Activated CD8-positive, alpha-beta memory T cell treated with anti-CD3 and anti-CD28 coated beads for 48 hours (primary cell): Measurements from ENCODE around the gene DLL1.

ENCODE experiments used
- DNase-seq, 3 experiments: peaks; one replicate each; pipeline ENCODE4 v3.0.0-alpha.2; 2020; ENCODE audit warnings: low read depth in 2 of 3, low spot score in 2 of 3

Gene DLL1

DNA sequence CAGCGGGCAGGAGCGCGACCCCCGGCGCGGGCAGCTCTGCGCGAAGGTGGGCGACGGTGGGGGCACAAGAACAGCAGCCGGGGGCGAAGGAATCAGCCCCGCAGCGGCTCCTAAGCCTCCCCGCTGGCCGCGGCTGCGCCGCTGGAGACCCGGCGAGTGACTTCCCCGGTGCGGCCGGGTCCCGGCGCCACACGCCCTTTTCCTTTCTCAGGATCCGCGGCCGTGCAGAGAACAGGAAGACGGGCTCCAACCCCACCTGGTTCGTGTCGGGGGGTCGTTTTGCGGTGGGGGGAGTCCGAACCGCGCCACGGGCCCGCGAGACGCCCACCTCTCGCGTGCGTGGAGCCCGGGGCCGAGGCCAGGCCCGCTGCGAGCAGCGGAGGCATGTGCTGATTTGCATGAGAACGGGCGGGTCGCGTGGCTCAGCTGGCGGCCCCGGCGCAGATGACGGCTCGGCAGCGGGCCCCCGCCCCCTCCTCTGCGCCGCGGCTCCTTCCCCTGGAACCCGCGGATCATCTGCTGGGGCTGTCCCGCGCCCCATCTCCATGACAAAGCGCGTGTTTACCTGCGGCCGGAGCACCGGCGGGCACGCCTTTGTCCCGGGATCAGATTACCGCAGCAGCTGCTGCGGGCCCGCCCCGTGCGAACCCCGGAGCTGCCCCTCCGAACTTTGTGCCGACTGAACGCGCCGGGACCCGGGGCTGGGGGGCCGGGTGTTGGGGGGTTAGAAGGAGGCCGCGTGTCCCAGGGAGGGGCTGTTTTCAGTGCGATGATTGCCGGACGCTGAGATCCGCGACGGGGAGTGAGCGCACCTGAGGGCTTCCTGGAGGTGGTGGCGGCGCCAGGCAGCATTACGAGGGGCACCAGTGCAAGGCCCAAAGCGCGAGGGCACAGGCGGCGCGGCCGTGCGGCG lies 4.9 kb upstream of the DLL1 start:
- no peak for DNase-seq

DNA sequence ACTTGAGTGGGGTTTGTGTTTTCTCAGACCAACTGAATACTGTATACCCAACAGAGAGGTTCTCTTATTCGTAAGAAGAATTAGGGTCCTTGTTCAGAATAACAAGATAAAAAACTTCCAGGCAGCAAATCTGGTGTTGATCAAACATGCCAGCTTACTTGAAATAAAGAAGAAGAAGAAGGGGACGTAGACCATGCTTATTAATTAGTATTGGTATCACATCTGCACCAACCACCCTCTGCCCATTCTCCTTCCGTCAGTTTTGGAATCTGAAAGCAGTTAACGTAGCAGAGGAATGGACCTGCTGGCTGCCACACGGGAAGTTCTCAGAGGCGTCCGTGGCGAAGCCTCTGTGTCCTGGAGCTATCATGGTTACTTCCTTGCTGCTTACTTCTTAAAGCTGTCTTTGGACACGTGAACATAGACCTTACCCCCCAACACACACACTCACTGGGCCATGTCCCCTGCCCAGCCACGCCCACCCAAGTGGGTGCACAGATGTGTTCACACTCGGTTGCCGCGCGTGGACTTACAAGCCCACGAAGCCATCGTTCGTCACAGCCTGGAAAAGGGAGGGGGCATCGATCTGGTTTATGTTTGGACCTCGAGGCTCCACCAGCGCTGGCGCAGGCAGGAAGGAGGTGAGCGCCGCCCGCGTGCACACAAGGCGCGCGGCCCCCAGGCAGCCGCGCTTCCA lies 4.1 kb upstream of the DLL1 start:
- no peak for DNase-seq

DNA sequence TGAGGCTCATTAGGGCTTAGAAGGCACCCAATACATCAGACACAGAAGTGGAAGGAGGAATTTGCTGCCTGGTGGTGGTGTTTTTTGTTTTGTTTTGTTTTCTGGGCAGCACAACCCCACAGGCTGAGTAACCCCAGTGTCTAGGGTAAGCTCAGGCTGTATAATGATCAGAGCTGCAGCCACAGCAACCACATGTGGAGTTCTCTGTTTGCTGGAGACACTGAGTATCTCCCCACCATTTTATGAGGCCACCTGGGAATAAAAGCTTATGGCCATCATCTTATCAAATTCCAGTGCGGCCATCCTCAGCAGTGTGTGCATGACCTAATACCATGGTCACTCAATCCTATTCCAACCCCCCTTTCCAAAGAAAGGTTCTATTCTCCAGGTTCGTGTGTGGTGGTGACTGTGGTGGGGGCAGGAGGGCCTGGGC lies 3.4 kb upstream of the DLL1 start:
- no peak for DNase-seq

DNA sequence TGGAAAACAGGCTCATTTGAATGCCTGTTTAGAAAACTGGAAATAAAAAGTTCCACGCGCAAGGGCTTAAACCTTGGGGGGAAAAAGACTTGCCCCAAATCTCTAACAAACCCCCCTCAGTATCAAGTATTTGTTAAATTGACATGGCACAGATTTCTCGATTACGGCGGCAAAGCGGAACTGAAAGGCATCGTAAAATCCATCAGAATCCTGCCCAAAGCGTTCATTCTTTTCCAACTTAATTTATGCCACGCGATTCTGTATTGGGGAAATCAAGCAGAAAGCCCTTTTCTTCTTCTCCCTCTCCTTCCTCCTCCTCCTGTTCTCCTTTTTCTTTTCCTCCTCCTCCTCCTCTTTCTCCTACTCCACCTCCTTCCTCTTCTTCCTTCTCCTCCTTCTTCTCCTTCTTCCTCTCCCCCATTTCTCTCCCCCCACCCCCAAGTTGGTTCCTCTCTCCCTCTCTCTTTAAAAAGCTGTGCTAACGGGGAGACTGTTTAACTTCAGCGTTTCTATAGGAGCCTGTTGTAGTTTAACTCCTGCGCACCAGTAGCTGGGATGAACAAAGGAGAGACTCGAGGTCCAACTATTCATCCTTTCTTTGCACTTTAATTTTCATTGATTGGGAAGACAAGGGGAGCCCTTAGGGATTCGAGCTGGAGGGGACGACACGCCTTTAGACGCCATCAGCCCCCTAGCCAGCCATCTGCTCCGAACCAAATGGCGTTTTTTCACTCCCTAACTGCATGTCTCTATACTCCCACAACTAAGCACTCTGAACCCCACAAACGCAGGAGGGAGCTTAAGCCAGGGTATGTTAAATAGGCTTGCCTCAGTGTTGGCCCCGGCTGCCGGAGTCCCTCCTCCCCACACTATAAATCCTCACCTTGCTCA lies 2.7 kb upstream of the DLL1 start:
- no peak for DNase-seq

DNA sequence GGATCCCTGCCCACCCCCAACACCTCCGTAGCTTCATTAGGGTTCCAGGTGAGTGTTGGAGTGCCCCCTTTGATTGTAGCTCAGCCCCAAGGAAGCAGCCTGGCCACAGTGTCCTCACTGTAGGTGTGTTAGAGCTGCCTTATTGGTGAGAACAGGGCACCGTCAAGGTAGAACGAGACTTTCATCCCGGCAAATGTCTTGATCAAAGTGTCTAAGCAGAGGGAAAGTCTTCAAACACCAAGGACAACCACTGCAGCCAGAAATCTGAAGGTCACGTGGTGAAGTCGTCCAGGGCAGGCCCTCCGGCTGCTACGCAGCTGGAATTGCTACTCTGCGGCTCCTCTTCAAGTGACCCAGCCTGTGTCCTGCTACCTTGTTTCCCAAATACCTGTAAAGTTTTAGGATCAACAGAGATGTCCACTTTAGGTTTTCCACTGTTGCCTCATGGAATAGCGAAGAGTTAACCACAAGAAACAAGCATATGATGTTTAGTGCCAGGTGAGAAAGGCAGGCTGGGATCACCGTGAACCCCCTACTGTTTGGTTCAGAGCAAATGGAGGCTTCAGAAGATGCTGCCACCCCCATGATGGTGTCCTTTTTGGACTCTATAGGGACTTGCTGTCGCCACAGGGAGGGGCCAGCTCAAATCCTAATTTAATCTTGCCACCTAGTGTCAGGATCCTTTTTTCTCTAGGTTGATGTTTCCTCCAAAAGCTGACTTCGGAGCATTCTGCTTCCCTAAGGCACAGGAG lies 1.7 kb upstream of the DLL1 start:
- DNase-seq: no peak

DNA sequence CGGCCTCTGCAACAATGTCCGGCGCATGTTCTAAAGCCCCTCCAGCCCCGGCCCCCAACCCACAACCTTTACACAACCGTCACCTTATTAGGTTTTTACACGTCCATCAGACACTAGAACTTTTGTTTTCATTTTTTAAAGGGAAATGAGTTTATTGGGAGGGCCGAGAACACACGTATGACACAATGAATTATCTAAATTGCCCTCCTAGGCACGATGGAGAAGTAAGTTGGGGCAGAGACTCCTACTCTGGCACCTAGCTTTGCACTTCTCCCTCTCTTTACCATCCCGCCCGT lies 1.2 kb upstream of the DLL1 start:
- DNase-seq: no peak

DNA sequence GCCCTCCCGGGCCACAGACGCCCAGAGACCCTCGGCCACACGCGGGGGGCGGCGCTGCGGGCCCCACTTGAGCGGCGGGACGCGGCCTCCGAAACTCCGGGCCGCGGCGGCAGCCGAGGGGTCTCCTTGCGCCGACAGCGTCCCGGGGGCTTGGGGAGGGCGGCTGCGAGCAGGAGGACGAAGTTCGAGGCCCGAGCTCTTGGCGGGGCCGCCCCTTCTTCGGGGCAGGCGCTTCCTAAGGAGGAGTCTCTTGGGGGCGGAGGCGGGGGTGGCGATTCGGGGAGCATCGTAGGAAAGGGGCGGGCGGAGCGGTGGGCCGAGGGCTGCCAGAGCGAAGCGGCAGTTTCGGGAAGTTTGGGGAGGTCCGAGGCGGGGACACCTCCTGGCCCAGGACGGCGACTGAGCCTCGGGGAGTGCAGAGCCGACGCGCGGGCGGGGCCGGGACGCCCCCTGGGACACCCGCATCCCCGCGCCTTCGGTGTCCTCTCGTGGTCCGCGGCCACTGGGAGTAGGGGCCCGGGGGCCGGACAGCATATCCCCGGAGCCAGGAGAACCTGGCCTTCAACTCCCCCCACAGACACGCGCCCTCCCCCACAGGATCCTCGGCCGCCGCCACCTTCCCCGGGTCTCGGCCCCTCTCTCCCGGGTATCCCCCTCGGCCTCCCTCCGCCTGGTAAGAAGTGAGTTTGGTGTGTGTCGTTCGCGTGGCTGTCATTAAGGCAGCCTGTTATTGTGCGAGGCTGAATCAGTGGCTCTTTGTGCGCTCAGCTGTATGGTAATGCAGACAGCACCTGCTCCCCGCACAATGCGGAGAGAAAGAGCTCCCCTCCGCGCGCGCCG lies 613 bp upstream of the DLL1 start:
- DNase-seq: no peak

DNA sequence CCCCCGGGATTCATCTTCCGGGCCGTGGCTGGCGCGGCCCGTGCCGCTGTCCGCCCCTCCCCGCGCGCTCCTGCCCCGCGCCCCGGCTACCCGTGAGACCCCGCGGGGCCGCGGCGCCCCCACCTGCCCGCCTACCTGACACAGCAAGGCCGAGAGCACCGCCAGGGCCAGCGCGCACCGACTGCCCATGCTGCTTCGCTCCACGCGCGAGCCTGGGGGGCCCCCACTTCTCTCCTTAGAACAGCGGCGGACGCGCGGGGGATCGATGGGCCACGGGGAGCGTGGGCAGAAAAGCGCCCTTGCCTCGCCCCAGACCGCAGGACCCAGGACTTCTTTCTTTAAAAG lies 955 bp downstream of the DLL1 start:
- DNase-seq: no peak

DNA sequence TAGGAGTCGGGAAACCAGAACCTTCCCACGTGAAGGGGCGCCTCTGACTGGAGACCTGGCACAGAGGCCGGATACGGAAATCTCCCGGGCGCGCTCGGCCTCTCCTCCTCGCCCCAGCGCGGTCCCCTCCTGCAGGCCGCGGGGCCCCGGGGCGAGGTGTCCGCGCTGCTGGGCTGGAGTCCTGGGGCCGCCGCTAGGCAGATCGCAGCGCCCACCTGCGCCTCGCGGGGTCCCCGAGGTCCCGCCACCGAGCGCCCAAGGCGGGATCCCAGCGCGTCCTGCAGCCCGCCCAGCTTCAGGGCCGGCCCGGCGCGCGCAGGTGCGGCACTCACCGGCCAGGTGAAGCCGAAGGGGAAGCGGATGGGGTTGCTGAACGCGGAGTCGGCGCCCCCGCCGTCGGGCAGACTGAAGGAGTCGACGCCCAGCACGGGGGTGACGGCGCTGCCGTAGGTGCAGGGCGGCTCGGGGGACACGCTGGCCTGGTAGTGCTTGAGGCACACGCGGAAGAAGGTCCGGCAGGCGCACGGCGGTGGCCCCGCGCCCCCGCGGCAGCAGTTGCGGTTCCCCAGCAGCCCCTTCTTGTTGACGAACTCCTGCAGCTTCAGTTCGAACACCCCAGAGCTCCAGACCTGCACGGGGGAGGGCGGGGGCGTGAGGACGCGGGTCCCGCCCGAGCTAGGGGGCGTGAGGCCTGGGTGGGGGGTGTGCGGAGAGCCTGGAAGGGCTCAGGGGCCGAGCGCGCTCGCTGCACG lies 1.5 kb downstream of the DLL1 start:
- DNase-seq: no peak

DNA sequence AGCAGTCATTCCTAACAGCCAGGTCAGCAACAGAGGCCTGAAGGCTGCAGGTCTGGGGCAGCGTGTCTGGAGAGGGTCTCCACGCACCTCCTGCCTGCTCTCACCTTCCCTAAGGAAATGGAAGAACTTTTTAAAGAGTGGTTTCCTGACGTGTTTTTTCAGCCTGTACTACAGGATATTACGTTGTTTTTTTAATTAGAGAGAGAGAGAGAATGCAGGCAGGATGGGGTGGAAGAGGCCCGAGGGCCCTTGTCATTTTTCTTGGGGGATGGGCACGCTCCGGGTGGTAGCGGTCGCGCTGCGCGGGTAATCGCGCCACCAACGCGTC lies 2.1 kb downstream of the DLL1 start:
- no peak for DNase-seq

DNA sequence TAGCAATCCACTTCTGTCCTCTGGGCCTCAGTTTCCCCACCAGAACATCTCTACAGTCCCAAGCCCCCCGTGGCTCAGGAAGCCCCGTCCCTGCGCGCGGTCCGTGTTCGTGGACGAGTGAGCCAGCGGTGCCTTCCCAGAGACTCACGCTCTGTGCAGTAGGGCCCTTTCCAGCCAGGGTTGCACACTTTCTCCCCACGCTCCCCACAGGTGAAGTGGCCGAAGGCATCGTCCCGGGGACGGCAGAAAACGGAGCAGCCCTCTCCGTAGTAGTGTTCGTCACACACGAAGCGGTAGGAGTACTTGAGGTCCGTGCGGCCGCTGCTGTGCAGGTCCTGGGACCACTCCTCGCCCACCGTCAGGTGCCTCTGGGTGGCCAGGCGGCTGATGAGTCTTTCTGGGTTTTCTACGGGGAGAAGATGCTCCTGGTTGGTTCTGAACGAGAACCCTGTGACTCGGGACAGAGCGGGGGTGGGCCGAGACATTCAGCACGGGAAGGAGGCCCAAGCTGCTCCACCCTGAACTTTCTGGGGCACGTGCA lies 2.7 kb downstream of the DLL1 start:
- DNase-seq: no peak

DNA sequence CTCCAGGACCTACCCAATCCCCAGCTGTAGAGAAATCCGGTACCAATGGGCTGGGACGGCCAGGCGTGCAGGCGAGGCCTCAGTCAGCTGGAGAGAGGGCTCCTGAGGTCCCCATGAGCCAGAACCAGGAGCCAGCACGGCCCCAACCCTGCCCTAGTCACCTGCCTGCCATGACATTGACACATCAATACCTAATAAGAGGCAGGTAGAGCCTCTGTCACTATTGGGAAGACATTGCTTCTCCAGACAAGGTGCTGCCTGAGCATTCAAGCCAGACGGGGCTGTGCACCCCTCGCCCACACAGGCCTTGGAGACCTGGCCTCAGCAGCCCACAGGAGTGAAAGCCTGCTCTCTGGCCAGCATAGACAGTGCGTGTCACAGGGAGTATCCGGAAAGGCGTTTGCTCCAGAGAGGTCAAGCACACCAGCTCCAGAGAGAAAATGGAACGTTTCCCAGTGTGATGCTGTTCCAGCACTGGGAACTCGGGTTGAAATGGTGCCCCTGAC lies 3.5 kb downstream of the DLL1 start:
- no peak for DNase-seq

DNA sequence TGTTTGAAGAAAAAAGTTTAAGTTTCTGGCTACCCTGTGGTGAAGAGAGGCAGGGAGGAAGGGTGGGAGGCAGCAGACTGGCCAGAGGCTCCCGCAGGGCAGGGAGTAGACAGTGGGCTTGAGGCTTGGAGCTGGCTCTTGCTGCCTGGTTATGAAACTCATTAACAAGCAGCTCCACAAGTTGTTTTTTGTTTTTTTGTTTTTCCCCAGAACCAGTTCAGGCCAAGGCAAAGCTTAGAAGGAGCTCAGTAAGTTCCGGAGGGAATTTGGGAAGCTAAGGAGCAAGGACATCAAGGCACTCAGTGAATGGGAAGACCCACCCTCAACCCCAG lies 4.0 kb downstream of the DLL1 start:
- no peak for DNase-seq

DNA sequence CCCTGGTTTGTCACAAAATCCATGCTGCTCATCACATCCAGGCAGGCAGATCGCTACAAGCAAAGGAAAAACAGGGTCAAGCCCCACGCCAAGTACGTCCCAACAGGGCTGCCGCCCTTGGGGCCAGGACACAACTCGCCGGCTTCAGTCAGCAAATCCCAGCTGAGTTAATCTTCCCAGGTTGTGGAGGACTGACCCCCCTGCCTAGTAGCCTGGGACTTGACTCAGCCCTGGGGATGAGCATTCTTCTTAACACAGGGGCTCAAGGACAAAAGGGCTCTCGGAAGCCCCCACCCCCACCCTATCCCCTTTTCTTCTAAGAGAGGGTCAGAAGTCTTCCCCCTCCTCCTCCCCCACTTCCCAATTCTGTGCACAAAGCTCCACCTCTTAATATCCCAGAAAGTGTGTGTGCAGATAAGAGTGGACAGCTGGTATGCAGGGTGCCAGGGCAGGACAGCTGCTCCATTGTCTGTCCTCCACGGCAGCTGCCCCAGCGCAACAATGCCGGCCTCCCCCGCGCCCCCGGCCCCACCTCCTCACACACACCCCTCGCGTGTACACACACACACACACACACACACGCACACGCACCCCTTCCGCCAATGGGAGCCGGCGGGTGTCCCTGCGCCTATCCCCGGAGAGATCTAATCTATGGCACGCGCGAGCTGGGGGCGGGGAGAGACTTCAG lies 4.5 kb downstream of the DLL1 start:
- DNase-seq: no peak

DNA sequence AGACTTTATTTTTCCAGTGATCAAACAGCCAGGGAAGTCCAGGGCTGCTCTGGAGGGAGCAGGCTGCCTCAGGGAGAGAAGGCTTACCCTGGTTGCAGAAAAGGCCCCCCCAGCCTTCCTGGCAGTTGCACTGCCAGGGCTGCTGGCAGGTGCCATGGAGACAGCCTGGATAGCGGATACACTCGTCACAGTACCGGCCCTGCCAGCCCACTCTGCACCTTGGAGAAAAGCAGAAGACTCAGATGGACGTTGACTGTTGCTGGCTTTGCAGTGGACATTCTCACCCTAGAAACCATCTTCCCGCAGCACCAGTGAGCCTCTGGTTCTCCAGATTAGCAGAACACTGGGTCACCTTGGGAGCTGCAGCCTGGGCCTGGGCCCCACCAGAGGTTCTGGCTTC lies 5.4 kb downstream of the DLL1 start:
- no peak for DNase-seq

DNA sequence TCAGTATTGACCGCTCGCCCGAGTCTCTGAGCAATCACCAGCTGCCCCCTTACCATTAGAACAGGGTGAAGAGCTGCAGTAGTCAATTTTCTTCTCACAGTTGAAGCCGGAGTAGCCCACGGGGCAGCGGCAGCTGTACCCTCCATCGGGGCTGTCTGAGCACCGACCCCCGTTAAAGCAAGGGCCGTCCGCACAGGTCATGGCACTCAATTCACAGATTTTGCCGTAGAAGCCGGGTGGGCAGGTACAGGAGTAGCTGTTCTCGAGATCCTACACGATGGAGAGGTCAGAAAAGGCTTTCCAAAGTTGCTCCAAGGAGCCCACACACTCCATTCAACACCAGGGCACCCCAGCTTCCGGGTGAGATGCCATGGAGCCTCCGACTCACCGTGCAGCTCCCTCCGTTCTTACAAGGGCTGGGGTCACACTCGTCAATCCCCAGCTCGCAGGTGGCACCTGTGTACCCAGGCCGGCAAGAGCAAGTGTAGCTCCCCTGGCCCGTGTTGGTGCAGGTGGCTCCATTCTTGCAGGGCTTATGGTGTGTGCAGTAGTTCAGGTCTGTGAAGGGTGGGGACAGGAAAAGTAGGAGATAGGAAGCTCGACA lies 5.9 kb downstream of the DLL1 start:
- DNase-seq: no peak

DNA sequence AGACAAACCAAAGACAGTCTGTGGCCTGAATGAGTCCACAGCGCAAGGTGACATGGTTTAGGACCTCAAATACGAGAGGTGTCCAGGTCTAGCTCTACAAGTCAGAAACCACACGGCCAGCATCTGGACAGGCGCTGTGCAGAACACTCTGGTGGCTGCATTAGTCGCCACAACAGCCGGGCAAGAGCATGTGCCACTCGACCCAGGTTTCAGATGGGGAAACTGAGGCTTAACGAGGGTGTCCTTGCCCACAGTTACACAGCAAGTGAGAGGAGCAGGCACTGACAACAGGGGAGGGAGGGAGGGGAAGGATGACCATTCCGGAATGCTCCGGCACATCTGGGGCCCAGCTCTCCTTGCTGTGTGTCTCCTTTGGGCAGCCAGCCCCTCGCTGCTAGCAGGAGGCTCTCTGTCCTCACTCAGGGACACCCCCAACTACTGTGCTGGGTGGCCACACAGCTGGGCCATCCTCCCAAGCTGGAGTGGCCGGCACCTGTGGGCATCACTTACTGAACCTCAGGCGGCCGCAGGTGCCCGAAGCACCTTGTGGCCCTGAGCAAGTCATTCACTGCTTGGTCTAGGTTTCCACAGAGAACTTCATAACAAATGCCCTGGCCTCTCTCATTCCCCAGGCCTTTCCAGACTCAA lies 6.6 kb downstream of the DLL1 start:
- DNase-seq: no peak
